Mesendoderm (in vitro differentiated cells): ENCODE results near the gene NCOA1.
A peak's percentile ranks its signal among the peaks of the same experiment; 100 is the strongest.

Experiments used
- DNase-seq: peaks from one replicate; pipeline ENCODE4 v3.0.0; 2013
- H2AK5ac ChIP-seq: 2 replicates; pipeline ENCODE4 v1.6.1; 2013; ENCODE audit warnings: low read length, inconsistent platforms
- H2BK120ac ChIP-seq: 2 replicates; pipeline ENCODE4 v1.6.1; 2013; ENCODE audit warnings: low read depth, mild to moderate bottlenecking, low read length, moderate library complexity, mixed read lengths
- H2BK15ac ChIP-seq: replicated peaks from 2 replicates; pipeline ENCODE4 v1.6.1; 2013; ENCODE audit warnings: low read depth, mild to moderate bottlenecking, moderate library complexity
- H2BK5ac ChIP-seq: 2 replicates; pipeline ENCODE4 v1.6.1; 2013; ENCODE audit warnings: low read length, inconsistent platforms
- H3K18ac ChIP-seq: 2 replicates; pipeline ENCODE4 v1.6.1; 2013; ENCODE audit warnings: mild to moderate bottlenecking, low read length, mixed read lengths
- H3K23ac ChIP-seq: one replicate; pipeline ENCODE4 v1.6.1; 2013; ENCODE audit warnings: low read length
- H3K27ac ChIP-seq: 2 replicates; pipeline ENCODE4 v1.5.1; 2013; ENCODE audit warnings: low read depth, mild to moderate bottlenecking, inconsistent platforms, low read length, moderate library complexity
- H3K27me3 ChIP-seq: 2 replicates; pipeline ENCODE4 v1.6.1; 2013; ENCODE audit warnings: low read length, control low read depth, mild to moderate bottlenecking, inconsistent platforms; ENCODE audit not compliant: insufficient read depth, poor library complexity
- H3K36me3 ChIP-seq: 2 replicates; pipeline ENCODE4 v1.6.1; 2013; ENCODE audit warnings: low read length, inconsistent platforms; ENCODE audit not compliant: control insufficient read depth, insufficient read depth
- H3K4ac ChIP-seq: one replicate; pipeline ENCODE4 v1.6.1; 2013; ENCODE audit warnings: low read depth, mild to moderate bottlenecking, low read length, moderate library complexity
- H3K4me1 ChIP-seq: 2 replicates; pipeline ENCODE4 v1.6.1; 2013; ENCODE audit warnings: low read depth, low read length, inconsistent platforms; ENCODE audit not compliant: control insufficient read depth
- H3K4me2 ChIP-seq: 2 replicates; pipeline ENCODE4 v1.6.1; 2013; ENCODE audit warnings: low read length
- H3K4me3 ChIP-seq: 2 replicates; pipeline ENCODE4 v1.5.1; 2013; ENCODE audit warnings: mild to moderate bottlenecking, low read length
- H3K56ac ChIP-seq: one replicate; pipeline ENCODE4 v1.6.1; 2013; ENCODE audit warnings: low read length
- H3K79me1 ChIP-seq: 2 replicates; pipeline ENCODE4 v1.6.1; 2013; ENCODE audit warnings: low read length, inconsistent platforms
- H3K79me2 ChIP-seq: 2 replicates; pipeline ENCODE4 v1.6.1; 2013; ENCODE audit warnings: mild to moderate bottlenecking, low read length; ENCODE audit not compliant: control insufficient read depth, insufficient read depth
- H3K9ac ChIP-seq: 2 replicates; pipeline ENCODE4 v1.6.1; 2013; ENCODE audit warnings: low read length, inconsistent platforms
- H4K5ac ChIP-seq: one replicate; pipeline ENCODE4 v1.6.1; 2013; ENCODE audit warnings: low read length
- H4K8ac ChIP-seq: one replicate; pipeline ENCODE4 v1.6.1; 2013; ENCODE audit warnings: low read depth, mild to moderate bottlenecking, control low read depth, low read length, moderate library complexity
- WGBS: extraction: QIAGEN DNeasy Blood & Tissue Kit; methylation state at CpG from one replicate; pipeline ENCODE4 v1.1.7; 2013; ENCODE audit warnings: low lambda C conversion rate, missing lambda C conversion rate; ENCODE audit not compliant: insufficient coverage; ENCODE audit errors: extremely low coverage; 5-methylcytosine and 5-hydroxymethylcytosine counted together

NCOA1 gene

DNA sequence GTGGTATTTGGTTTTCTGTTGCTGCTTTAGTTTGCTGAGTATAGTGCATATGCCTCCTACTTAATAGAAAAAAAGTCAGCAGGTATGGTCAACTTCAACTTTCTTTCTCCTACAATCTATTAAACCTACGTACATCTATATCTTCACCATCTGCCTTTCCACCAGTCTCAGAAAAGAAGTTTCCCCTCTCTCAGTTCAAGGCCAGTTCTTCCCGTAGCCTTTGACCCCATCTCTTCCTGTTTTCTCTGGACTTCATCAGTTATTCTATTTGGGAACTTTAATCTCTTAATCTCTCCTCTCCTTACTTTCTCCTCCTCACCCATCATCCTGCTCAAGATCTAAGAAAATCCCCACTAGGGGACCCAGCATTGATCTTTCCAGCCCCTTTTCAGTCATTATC, 296.5 kb downstream of the NCOA1 start:
- Histone ChIP-seq H3K23ac (no peak overlapping the region), H3K4ac (no peak overlapping the region), H2AK5ac (no peak overlapping the region), H4K5ac (no peak overlapping the region), H2BK15ac (no peak overlapping the region), H3K4me3 (no peak overlapping the region), H2BK120ac (no peak overlapping the region), H2BK5ac (no peak overlapping the region), H3K56ac (no peak overlapping the region), H4K8ac (no peak overlapping the region), H3K18ac (no peak overlapping the region), H3K4me1 (no peaks in the 10 kb centered on the region), H3K27me3 (no peaks in the 10 kb centered on the region), H3K79me1 (no peaks in the 10 kb centered on the region), H3K27ac (no peak overlapping the region), H3K79me2 (no peaks in the 10 kb centered on the region), H3K4me2 (no peak overlapping the region), H3K9ac (no peak overlapping the region), H3K36me3 (no peaks in the 10 kb centered on the region)
- DNase-seq = no peak
- WGBS = 100% methylated on average over 1 of the region's 2 CpGs

DNA sequence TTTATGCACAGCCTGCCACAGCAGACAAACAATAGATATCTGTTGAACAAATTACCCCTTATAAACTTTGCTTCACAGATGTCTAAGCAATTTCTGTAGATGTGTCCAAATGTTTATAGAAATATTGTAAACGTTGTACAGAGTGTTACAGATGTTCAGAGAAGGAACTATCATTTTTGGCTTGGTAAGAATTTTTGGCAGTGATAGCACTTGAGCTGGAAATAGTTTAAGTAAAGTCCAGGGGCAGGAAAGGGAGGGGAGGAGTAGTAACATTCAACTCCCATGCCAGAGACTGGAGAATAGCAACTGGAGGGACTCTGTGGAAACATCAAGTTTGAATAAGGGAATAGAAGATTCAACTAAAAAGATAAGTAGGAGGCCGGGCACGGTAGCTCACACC, 297.8 kb downstream of the NCOA1 start:
- Histone ChIP-seq H3K18ac (no peak overlapping the region), H3K36me3 (no peaks in the 10 kb centered on the region), H4K5ac (no peak overlapping the region), H2AK5ac (no peak overlapping the region), H3K4me3 (no peak overlapping the region), H3K9ac (no peak overlapping the region), H3K27me3 (no peaks in the 10 kb centered on the region), H3K79me1 (no peaks in the 10 kb centered on the region), H3K27ac (no peak overlapping the region), H3K56ac (no peak overlapping the region), H2BK15ac (no peak overlapping the region), H3K23ac (no peak overlapping the region), H2BK120ac (no peak overlapping the region), H2BK5ac (no peak overlapping the region), H4K8ac (no peak overlapping the region), H3K79me2 (peaks cover 3% of the 10 kb centered on the region), H3K4ac (no peak overlapping the region), H3K4me1 (no peaks in the 10 kb centered on the region), H3K4me2 (no peak overlapping the region)
- no CpG with 5 or more reads among the region's 3 CpGs for WGBS
- no peak for DNase-seq

DNA sequence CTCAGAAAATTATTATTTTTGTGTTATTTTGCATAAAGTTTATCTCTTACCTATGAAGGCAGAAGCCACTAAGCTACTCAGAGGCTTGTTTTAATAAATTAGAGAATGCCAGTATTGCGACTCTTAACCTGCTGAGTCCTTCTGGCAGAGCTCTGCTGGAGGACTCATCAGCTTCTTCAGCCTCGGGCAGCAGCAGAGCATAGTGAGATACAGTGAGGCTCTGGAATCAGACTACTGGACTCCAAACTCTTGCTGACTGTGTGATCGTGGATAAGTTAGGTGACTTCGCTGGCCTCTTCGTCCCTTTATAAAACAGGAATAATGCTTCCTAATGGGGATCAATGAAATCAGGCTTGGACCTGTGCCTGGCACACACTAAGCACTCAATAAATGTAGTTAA, 300.4 kb downstream of the NCOA1 start:
- Histone ChIP-seq H3K4me2 (no peak overlapping the region), H3K79me2 (peaks cover 26% of the 10 kb centered on the region)
- no peak for DNase-seq

DNA sequence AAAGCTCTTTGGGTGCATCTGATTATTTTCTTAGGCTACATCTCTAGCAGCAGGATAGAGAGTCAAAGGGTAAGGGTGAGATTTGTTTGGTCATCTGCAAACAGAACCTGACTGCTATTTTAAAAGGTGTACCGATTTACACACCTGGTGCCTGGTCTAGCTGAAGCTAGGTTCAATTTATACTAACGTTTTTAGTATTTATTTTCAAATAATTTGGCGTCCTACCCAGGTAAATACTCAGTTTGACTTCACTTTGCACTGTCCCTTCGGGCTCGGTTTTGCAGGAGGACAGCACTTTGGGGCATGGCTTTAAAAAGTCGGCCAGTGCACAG, 301.5 kb downstream of the NCOA1 start:
- no peak for DNase-seq
- peak overlapping the region; percentile 25 for H3K27ac ChIP-seq
- H2BK5ac ChIP-seq = peak overlapping the region; percentile 41
- no peak overlapping the region for H2AK5ac ChIP-seq
- H3K36me3 ChIP-seq = peaks cover 1% of the 10 kb centered on the region
- no peak overlapping the region for H4K5ac ChIP-seq
- peak overlapping the region; percentile 14 for H4K8ac ChIP-seq
- peak overlapping the region; percentile 100 for H3K56ac ChIP-seq
- no peak overlapping the region for H3K4ac ChIP-seq
- H3K79me2 ChIP-seq = peaks cover 37% of the 10 kb centered on the region
- no peak overlapping the region for H2BK120ac ChIP-seq
- no peak overlapping the region for H2BK15ac ChIP-seq
- peak overlapping the region; percentile 60 for H3K18ac ChIP-seq
- no peak overlapping the region for H3K23ac ChIP-seq
- WGBS = no CpG with 5 or more reads among the region's 6 CpGs
- H3K4me3 ChIP-seq = peak overlapping the region; percentile 69
- peaks cover 3% of the 10 kb centered on the region for H3K4me1 ChIP-seq
- peaks cover 9% of the 10 kb centered on the region for H3K79me1 ChIP-seq
- no peaks in the 10 kb centered on the region for H3K27me3 ChIP-seq
- peak overlapping the region; percentile 87 for H3K9ac ChIP-seq
- H3K4me2 ChIP-seq = peak overlapping the region; percentile 61

More for the DNA sequence above, 300.4 kb downstream of the NCOA1 start:
- Histone ChIP-seq H3K18ac (no peak overlapping the region), H3K4ac (peak overlapping the region; percentile 40), H2BK5ac (no peak overlapping the region), H3K27me3 (no peaks in the 10 kb centered on the region), H3K4me1 (peaks cover 3% of the 10 kb centered on the region), H3K27ac (no peak overlapping the region), H3K9ac (peak overlapping the region; percentile 6), H3K79me1 (peaks cover 3% of the 10 kb centered on the region), H3K56ac (peak overlapping the region; percentile 71), H3K4me3 (no peak overlapping the region), H2BK120ac (no peak overlapping the region), H4K8ac (no peak overlapping the region), H3K36me3 (no peaks in the 10 kb centered on the region), H4K5ac (peak overlapping the region; percentile 41), H2BK15ac (no peak overlapping the region), H3K23ac (no peak overlapping the region), H2AK5ac (no peak overlapping the region)
- whole genome bisulfite sequencing = no CpG with 5 or more reads among the region's 5 CpGs

DNA sequence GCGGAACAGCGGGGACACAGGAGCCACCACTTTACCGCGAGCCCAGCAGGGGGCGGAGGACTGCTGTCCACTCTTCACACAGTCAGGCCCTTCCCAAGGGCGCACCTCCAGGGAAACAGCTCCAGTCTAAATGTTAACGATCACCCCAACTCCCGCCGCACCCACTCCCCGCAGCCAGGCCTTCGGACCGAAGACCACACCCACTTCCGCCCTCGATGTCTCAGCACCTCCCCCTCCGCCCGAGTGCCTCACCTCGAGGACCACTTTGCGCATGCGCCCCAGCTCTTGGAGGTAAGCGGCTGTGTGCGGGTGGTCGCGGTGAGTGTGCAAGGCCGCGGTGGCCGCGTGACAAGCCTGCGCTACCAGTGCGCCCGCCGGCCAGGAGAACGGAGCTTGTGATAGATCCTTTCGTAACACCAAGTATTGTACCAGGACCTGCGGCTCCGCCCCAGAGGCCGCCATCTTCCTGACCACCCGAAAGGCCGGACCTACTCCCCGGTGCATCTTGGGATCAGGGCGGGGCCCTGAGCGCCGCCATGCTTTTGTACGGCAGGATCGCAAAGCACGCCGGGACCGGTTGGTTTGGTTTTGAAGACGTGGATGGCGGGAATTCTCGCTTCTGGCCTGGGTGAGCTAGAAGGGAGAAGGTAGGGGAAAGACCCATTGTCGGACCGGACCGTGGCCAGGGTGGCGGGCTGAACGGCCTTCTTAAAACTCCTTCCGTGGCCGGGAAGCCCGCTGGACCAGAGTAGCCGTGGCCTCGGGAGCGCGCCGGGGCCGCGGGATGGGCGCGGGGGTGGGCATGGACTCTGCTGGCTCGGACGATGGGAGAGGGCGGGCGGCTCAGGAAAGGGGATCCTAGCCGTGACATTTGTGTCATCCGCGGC, 302.1 kb downstream of the NCOA1 start, which contains the start of the genes CENPO and PTRHD1:
Gene CENPO, plus strand, starts transcription at position 552 of the 887 bp plus-strand sequence. CDS start 495 bp downstream, outside the sequence.
Gene PTRHD1, minus strand, starts transcription at position 518 of the 887 bp plus-strand sequence. Its CDS starts 14 bp downstream, at position 504.
- peak within 1 kb of the TSS; percentile 14 for H4K8ac ChIP-seq
- peak within 1 kb of the TSS; percentile 60 for H3K18ac ChIP-seq
- peak within 1 kb of the TSS; percentile 69 for H3K4me3 ChIP-seq
- peak within 1 kb of the TSS; percentile 61 for H3K4ac ChIP-seq
- DNase-seq = peak; percentile 99
- peaks cover 3% of the 10 kb centered on the region for H3K4me1 ChIP-seq
- H3K79me1 ChIP-seq = peaks cover 9% of the 10 kb centered on the region
- WGBS = no CpG with 5 or more reads among the region's 74 CpGs
- peak within 1 kb of the TSS; percentile 98 for H2BK5ac ChIP-seq
- peak within 1 kb of the TSS; percentile 61 for H3K4me2 ChIP-seq
- H3K23ac ChIP-seq = peak within 1 kb of the TSS; percentile 95
- H4K5ac ChIP-seq = no peak within 1 kb of the TSS
- H3K9ac ChIP-seq = peak within 1 kb of the TSS; percentile 87
- H3K36me3 ChIP-seq = peaks cover 1% of the 10 kb centered on the region
- peak within 1 kb of the TSS; percentile 89 for H3K27ac ChIP-seq
- peak within 1 kb of the TSS; percentile 100 for H3K56ac ChIP-seq
- no peak within 1 kb of the TSS for H2BK120ac ChIP-seq
- H3K79me2 ChIP-seq = peaks cover 43% of the 10 kb centered on the region
- H2AK5ac ChIP-seq = peak within 1 kb of the TSS; percentile 15
- H3K27me3 ChIP-seq = no peaks in the 10 kb centered on the region
- no peak within 1 kb of the TSS for H2BK15ac ChIP-seq
